Measurements from ENCODE around the gene LCMT2.
"Not testable (repeated sequence)": the region's sequence is repeated elsewhere in the genome, so short reads cannot be mapped to it uniquely, and the experiment has no call there.

Gene LCMT2

GRCh38 chr15:43299411-43299810 is 31.0 kb downstream of the LCMT2 start:
- Histone ChIP-seq H3K9ac (ENCODE audit: low read length) (no peak overlapping the region), H3K9me3 (ENCODE audit: control insufficient read depth, low read length) (no peaks in the 10 kb centered on the region), H3K27me3 (ENCODE audit: control insufficient read depth, insufficient read depth, low read length) (peaks cover 9% of the 10 kb centered on the region), H3K4me1 (ENCODE audit: control insufficient read depth, insufficient read depth, low read length) (no peaks in the 10 kb centered on the region), H3K4me3 (ENCODE audit: low read length) (no peak overlapping the region), H3K36me3 (ENCODE audit: control insufficient read depth, insufficient read depth, low read length) (no peaks in the 10 kb centered on the region)

- H3K36me3 ChIP-seq (ENCODE audit: control insufficient read depth, insufficient read depth, low read length): no peaks in the 10 kb centered on the region
- no peak overlapping the region for H3K4me3 ChIP-seq (ENCODE audit: low read length)
- no peaks in the 10 kb centered on the region for H3K4me1 ChIP-seq (ENCODE audit: control insufficient read depth, insufficient read depth, low read length)
- H3K9me3 ChIP-seq (ENCODE audit: control insufficient read depth, low read length): no peaks in the 10 kb centered on the region
- H3K9ac ChIP-seq (ENCODE audit: low read length): no peak overlapping the region
- H3K27me3 ChIP-seq (ENCODE audit: control insufficient read depth, insufficient read depth, low read length): peaks cover 20% of the 10 kb centered on the region
Measured at GRCh38 chr15:43294091-43294706, 36.2 kb downstream of the LCMT2 start.

- H3K9me3 ChIP-seq (ENCODE audit: control insufficient read depth, low read length): no peaks in the 10 kb centered on the region
- no peak overlapping the region for H3K4me3 ChIP-seq (ENCODE audit: low read length)
- H3K27me3 ChIP-seq (ENCODE audit: control insufficient read depth, insufficient read depth, low read length): peaks cover 20% of the 10 kb centered on the region
- no peaks in the 10 kb centered on the region for H3K36me3 ChIP-seq (ENCODE audit: control insufficient read depth, insufficient read depth, low read length)
- H3K9ac ChIP-seq (ENCODE audit: low read length): no peak overlapping the region
- H3K4me1 ChIP-seq (ENCODE audit: control insufficient read depth, insufficient read depth, low read length): no peaks in the 10 kb centered on the region
Measured at GRCh38 chr15:43293432-43293831, 36.9 kb downstream of the LCMT2 start.

- Histone ChIP-seq H3K4me1 (ENCODE audit: control insufficient read depth, insufficient read depth, low read length) (no peaks in the 10 kb centered on the region), H3K27me3 (ENCODE audit: control insufficient read depth, insufficient read depth, low read length) (peaks cover 20% of the 10 kb centered on the region), H3K9me3 (ENCODE audit: control insufficient read depth, low read length) (no peaks in the 10 kb centered on the region), H3K4me3 (ENCODE audit: low read length) (no peak overlapping the region), H3K36me3 (ENCODE audit: control insufficient read depth, insufficient read depth, low read length) (no peaks in the 10 kb centered on the region), H3K9ac (ENCODE audit: low read length) (no peak overlapping the region)
Measured at GRCh38 chr15:43292375-43293078, 37.8 kb downstream of the LCMT2 start.

GRCh38 chr15:43289656-43290055 is 40.7 kb downstream of the LCMT2 start:
- H3K4me1 ChIP-seq (ENCODE audit: control insufficient read depth, insufficient read depth, low read length); H3K9ac ChIP-seq (ENCODE audit: low read length); H3K9me3 ChIP-seq (ENCODE audit: control insufficient read depth, low read length); H3K4me3 ChIP-seq (ENCODE audit: low read length); H3K36me3 ChIP-seq (ENCODE audit: control insufficient read depth, insufficient read depth, low read length): not testable (repeated sequence)
- H3K27me3 ChIP-seq (ENCODE audit: control insufficient read depth, insufficient read depth, low read length): peaks cover 14% of the 10 kb centered on the region

- no peak overlapping the region for H3K9ac ChIP-seq (ENCODE audit: low read length)
- no peak overlapping the region for H3K4me3 ChIP-seq (ENCODE audit: low read length)
- H3K27me3 ChIP-seq (ENCODE audit: control insufficient read depth, insufficient read depth, low read length): no peaks in the 10 kb centered on the region
- H3K9me3 ChIP-seq (ENCODE audit: control insufficient read depth, low read length): no peaks in the 10 kb centered on the region
- H3K36me3 ChIP-seq (ENCODE audit: control insufficient read depth, insufficient read depth, low read length): no peaks in the 10 kb centered on the region
- H3K4me1 ChIP-seq (ENCODE audit: control insufficient read depth, insufficient read depth, low read length): no peaks in the 10 kb centered on the region
Measured at GRCh38 chr15:43287254-43287653, 43.1 kb downstream of the LCMT2 start.

- Histone ChIP-seq H3K9ac (ENCODE audit: low read length) (no peak overlapping the region), H3K27me3 (ENCODE audit: control insufficient read depth, insufficient read depth, low read length) (no peaks in the 10 kb centered on the region), H3K4me3 (ENCODE audit: low read length) (no peak overlapping the region), H3K9me3 (ENCODE audit: control insufficient read depth, low read length) (no peaks in the 10 kb centered on the region), H3K4me1 (ENCODE audit: control insufficient read depth, insufficient read depth, low read length) (no peaks in the 10 kb centered on the region), H3K36me3 (ENCODE audit: control insufficient read depth, insufficient read depth, low read length) (no peaks in the 10 kb centered on the region)
Measured at GRCh38 chr15:43286074-43286473, 44.3 kb downstream of the LCMT2 start.

GRCh38 chr15:43285609-43286037 is 44.8 kb downstream of the LCMT2 start:
- H3K4me3 ChIP-seq (ENCODE audit: low read length): no peak overlapping the region
- H3K9me3 ChIP-seq (ENCODE audit: control insufficient read depth, low read length): no peaks in the 10 kb centered on the region
- no peak overlapping the region for H3K9ac ChIP-seq (ENCODE audit: low read length)
- no peaks in the 10 kb centered on the region for H3K27me3 ChIP-seq (ENCODE audit: control insufficient read depth, insufficient read depth, low read length)
- no peaks in the 10 kb centered on the region for H3K36me3 ChIP-seq (ENCODE audit: control insufficient read depth, insufficient read depth, low read length)
- H3K4me1 ChIP-seq (ENCODE audit: control insufficient read depth, insufficient read depth, low read length): no peaks in the 10 kb centered on the region

- Histone ChIP-seq H3K9ac (ENCODE audit: low read length) (no peak overlapping the region), H3K27me3 (ENCODE audit: control insufficient read depth, insufficient read depth, low read length) (no peaks in the 10 kb centered on the region), H3K4me3 (ENCODE audit: low read length) (no peak overlapping the region), H3K9me3 (ENCODE audit: control insufficient read depth, low read length) (no peaks in the 10 kb centered on the region), H3K4me1 (ENCODE audit: control insufficient read depth, insufficient read depth, low read length) (no peaks in the 10 kb centered on the region), H3K36me3 (ENCODE audit: control insufficient read depth, insufficient read depth, low read length) (no peaks in the 10 kb centered on the region)
Measured at GRCh38 chr15:43283526-43283925, 46.8 kb downstream of the LCMT2 start.

GRCh38 chr15:43281926-43282602 is 48.3 kb downstream of the LCMT2 start:
- H3K9ac ChIP-seq (ENCODE audit: low read length): no peak overlapping the region

GRCh38 chr15:43280996-43281395 is 49.4 kb downstream of the LCMT2 start:
- no peak overlapping the region for H3K4me3 ChIP-seq (ENCODE audit: low read length)
- H3K9ac ChIP-seq (ENCODE audit: low read length): no peak overlapping the region
- no peaks in the 10 kb centered on the region for H3K4me1 ChIP-seq (ENCODE audit: control insufficient read depth, insufficient read depth, low read length)
- H3K9me3 ChIP-seq (ENCODE audit: control insufficient read depth, low read length): no peaks in the 10 kb centered on the region
- H3K36me3 ChIP-seq (ENCODE audit: control insufficient read depth, insufficient read depth, low read length): no peaks in the 10 kb centered on the region
- H3K27me3 ChIP-seq (ENCODE audit: control insufficient read depth, insufficient read depth, low read length): peaks cover 4% of the 10 kb centered on the region

More at GRCh38 chr15:43281926-43282602, 48.3 kb downstream of the LCMT2 start:
- Histone ChIP-seq H3K36me3 (ENCODE audit: control insufficient read depth, insufficient read depth, low read length) (no peaks in the 10 kb centered on the region), H3K4me1 (ENCODE audit: control insufficient read depth, insufficient read depth, low read length) (no peaks in the 10 kb centered on the region), H3K9me3 (ENCODE audit: control insufficient read depth, low read length) (no peaks in the 10 kb centered on the region), H3K4me3 (ENCODE audit: low read length) (no peak overlapping the region), H3K27me3 (ENCODE audit: control insufficient read depth, insufficient read depth, low read length) (no peaks in the 10 kb centered on the region)

- Histone ChIP-seq H3K4me1 (ENCODE audit: control insufficient read depth, insufficient read depth, low read length) (no peaks in the 10 kb centered on the region), H3K27me3 (ENCODE audit: control insufficient read depth, insufficient read depth, low read length) (peaks cover 5% of the 10 kb centered on the region), H3K9ac (ENCODE audit: low read length) (no peak overlapping the region), H3K36me3 (ENCODE audit: control insufficient read depth, insufficient read depth, low read length) (no peaks in the 10 kb centered on the region), H3K4me3 (ENCODE audit: low read length) (no peak overlapping the region), H3K9me3 (ENCODE audit: control insufficient read depth, low read length) (no peaks in the 10 kb centered on the region)
Measured at GRCh38 chr15:43279496-43279895, 50.9 kb downstream of the LCMT2 start.
